Spleen (tissue), 11 donors: ENCODE measurements around the gene IL15. TPM values are rescaled to one million over a fixed set of nuclear protein-coding genes. Genes with fewer than 3 reads are reported as not detected.
A peak's percentile ranks its signal among the peaks of the same experiment; 100 is the strongest.

Experiments
- DNase-seq: peaks from one replicate; pipeline ENCODE4 v3.0.0-alpha.2; 2020
- H3K27ac ChIP-seq, 8 donors: fragments of 200-600 bp; sonication (generic) in 7 of 8; 1 replicate in 4 of 8; 2 replicates in 4 of 8; pipeline versions ENCODE4 v1.5.0 to v1.8.0; 2016 to 2021; ENCODE audit warnings: inconsistent platforms in 4 of 8, mild to moderate bottlenecking in 4 of 8, moderate library complexity in 1 of 8
- H3K27me3 ChIP-seq, 7 donors: fragments of 200-600 bp; sonication (generic) in 6 of 7; replicated peaks in 1 of 7; 1 replicate in 4 of 7; 2 replicates in 3 of 7; pipeline versions ENCODE4 v1.5.0 to v1.8.0; 2016 to 2021; ENCODE audit warnings: inconsistent platforms in 3 of 7, mild to moderate bottlenecking in 1 of 7
- H3K36me3 ChIP-seq, 6 donors: fragments of 200-600 bp; sonication (generic) in 5 of 6; 1 replicate in 4 of 6; 2 replicates in 2 of 6; pipeline versions ENCODE4 v1.5.0 to v1.8.0; 2016 to 2021; ENCODE audit warnings: inconsistent platforms in 2 of 6
- H3K4me1 ChIP-seq, 6 donors: fragments of 200-600 bp; sonication (generic) in 5 of 6; 1 replicate in 3 of 6; 2 replicates in 3 of 6; pipeline versions ENCODE4 v1.5.0 to v1.8.0; 2016 to 2021; ENCODE audit warnings: inconsistent platforms in 3 of 6
- H3K4me3 ChIP-seq, 8 donors: fragments of 200-600 bp; sonication (generic) in 7 of 8; 1 replicate in 4 of 8; 2 replicates in 4 of 8; pipeline versions ENCODE4 v1.5.0 to v1.8.0; 2016 to 2021; ENCODE audit warnings: inconsistent platforms in 4 of 8, mild to moderate bottlenecking in 4 of 8, moderate library complexity in 2 of 8
- H3K9me3 ChIP-seq, 8 donors: fragments of 200-600 bp; sonication (generic) in 7 of 8; 1 replicate in 4 of 8; 2 replicates in 4 of 8; pipeline versions ENCODE4 v1.5.0 to v1.8.0; 2016 to 2021; ENCODE audit warnings: inconsistent platforms in 4 of 8
- CTCF ChIP-seq, 11 experiments: fragments of 200-600 bp in 7 of 11; fragments of 450-650 bp in 4 of 11; sonication (generic) in 4 of 11; IDR thresholded peaks in 8 of 11; conservative IDR thresholded peaks in 3 of 11; 1 replicate in 7 of 11; 2 replicates in 4 of 11; pipeline versions ENCODE4 v1.4.0 to v1.8.0; 2016 to 2021; ENCODE audit warnings: antibody characterized with exemption in 11 of 11, inconsistent platforms in 4 of 11, mild to moderate bottlenecking in 1 of 11
- POLR2A ChIP-seq, 3 donors: fragments of 450-650 bp; IDR thresholded peaks; one replicate each; pipeline ENCODE4 v1.5.1; 2017; ENCODE audit warnings: antibody characterized with exemption in 3 of 3, mild to moderate bottlenecking in 1 of 3
- POLR2AphosphoS5 ChIP-seq, 3 donors: sonication (generic); formaldehyde crosslinking; IDR thresholded peaks; one replicate each; pipeline ENCODE4 v1.5.1; 2017; ENCODE audit warnings: antibody characterized with exemption in 3 of 3
- WGBS, 5 donors: extraction: QIAGEN DNeasy Blood & Tissue Kit in 3 of 5; methylation state at CpG; one replicate each; pipeline versions ENCODE4 v1.1.5 to v1.1.7; 2013 to 2018; 5-methylcytosine and 5-hydroxymethylcytosine counted together
- intact Hi-C: fragments of 100-400 bp; cut with DNase I; formaldehyde crosslinking; loops from one replicate; pipeline ENCODE4 v1.15.0; 2023; ENCODE audit warnings: low total_unique reads
- polyA plus RNA-seq, 3 donors: library from polyadenylated mRNA; stranded (reverse); fragments of 200-250 nt; gene quantifications; one replicate each; pipeline ENCODE4 v1.2.1, GENCODE V29; 2013
- total RNA-seq, 7 donors: library from RNA; depleted of rRNA in 3 of 7; stranded (reverse); fragments of >200 nt in 3 of 7; fragmentation: NEBNext Ultra II Directional in 4 of 7; extraction: Animal tissue kit (Norgen Biotek cat#: 25700) in 4 of 7; gene quantifications; one replicate each; pipeline versions ENCODE4 v1.1.0 to v1.2.1, GENCODE V29; 2016 to 2021
- donor health status: healthy with polysubstance abuse.
- donor health status: DM: no; HTN: no; CAD: no; lungs with moderate emphysema.
- donor health status: DM: no; HTN: no; CAD: no.
- donor health status: Bipolar disorder and iron deficiency.
- donor health status: healthy.
- donor health status: DM: no; HTN: no; CAD: no.
- donor health status: DM: yes; HTN: yes; CAD: no.

Gene IL15
- total and polyA plus RNA-seq, 10 donors = 15.9 to 37.0 (median 21.1) TPM

- intact Hi-C loops = no loop called here
- TF ChIP-seq POLR2A (IDR thresholded peaks at IDR 0.05) = no peak
- no peak for TF ChIP-seq CTCF (IDR thresholded peaks at IDR 0.05 in 8 of 11, conservative IDR thresholded peaks at IDR 0.05 in 3 of 11)
- TF ChIP-seq POLR2AphosphoS5 (IDR thresholded peaks at IDR 0.05) = no peak
- Histone ChIP-seq H3K27me3 (no peaks in the 10 kb centered on the region), H3K4me1 (no peaks in the 10 kb centered on the region), H3K27ac (no peak overlapping the region), H3K36me3 (no peaks in the 10 kb centered on the region), H3K4me3 (no peak overlapping the region), H3K9me3 (peaks cover 0 to 6% (median 0%) of the 10 kb centered on the region in 8 donors)
- 80 to 100% (median 94%) methylated on average over 1 of the region's 1 CpG for WGBS, 5 donors
- DNase-seq = no peak
These were observed 15.7 kb upstream of the IL15 start for GRCh38 chr4:141620715-141621114.

GRCh38 chr4:141625023-141625422 lies 11.4 kb upstream of the IL15 start:
- no peaks in the 10 kb centered on the region for H3K9me3 ChIP-seq

GRCh38 chr4:141630854-141631253 lies 5.5 kb upstream of the IL15 start:
- H3K4me1 ChIP-seq = peaks cover 3 to 9% (median 5%) of the 10 kb centered on the region in 6 donors
- WGBS, 5 donors = 36 to 92% (median 55%) methylated on average over 1 of the region's 1 CpG
- H3K27ac ChIP-seq = no peak overlapping the region
- H3K27me3 ChIP-seq = peaks cover 0 to 1% (median 0%) of the 10 kb centered on the region in 7 donors
- H3K36me3 ChIP-seq = no peaks in the 10 kb centered on the region
- no peaks in the 10 kb centered on the region for H3K9me3 ChIP-seq
- no peak for TF ChIP-seq POLR2A (IDR thresholded peaks at IDR 0.05)
- no peak for TF ChIP-seq CTCF (IDR thresholded peaks at IDR 0.05 in 8 of 11, conservative IDR thresholded peaks at IDR 0.05 in 3 of 11)
- TF ChIP-seq POLR2AphosphoS5 (IDR thresholded peaks at IDR 0.05) = no peak
- intact Hi-C loops = no loop called here
- DNase-seq = no peak
- H3K4me3 ChIP-seq = no peak overlapping the region

More at GRCh38 chr4:141625023-141625422, 11.4 kb upstream of the IL15 start:
- TF ChIP-seq POLR2A (IDR thresholded peaks at IDR 0.05) (no peak), CTCF (IDR thresholded peaks at IDR 0.05 in 8 of 11, conservative IDR thresholded peaks at IDR 0.05 in 3 of 11) (no peak), POLR2AphosphoS5 (IDR thresholded peaks at IDR 0.05) (no peak)
- intact Hi-C loops = no loop called here
- 65 to 88% (median 72%) methylated on average over 2 of the region's 2 CpGs for WGBS, 5 donors
- Histone ChIP-seq H3K4me3 (no peak overlapping the region), H3K27ac (no peak overlapping the region), H3K4me1 (no peaks in the 10 kb centered on the region), H3K27me3 (no peaks in the 10 kb centered on the region), H3K36me3 (no peaks in the 10 kb centered on the region)
- no peak for DNase-seq

GRCh38 chr4:141635736-141636081 lies 674 bp upstream of the IL15 start:
- intact Hi-C loops = no loop called here
- TF ChIP-seq POLR2AphosphoS5 (IDR thresholded peaks at IDR 0.05) (no peak), CTCF (IDR thresholded peaks at IDR 0.05 in 8 of 11, conservative IDR thresholded peaks at IDR 0.05 in 3 of 11) (no peak), POLR2A (IDR thresholded peaks at IDR 0.05) (no peak)
- Histone ChIP-seq H3K27me3 (peaks cover 0 to 14% (median 0%) of the 10 kb centered on the region in 7 donors), H3K9me3 (no peaks in the 10 kb centered on the region), H3K4me3 (peak overlapping the region; percentile 65 to 94 (median 84)), H3K36me3 (no peaks in the 10 kb centered on the region), H3K4me1 (peaks cover 18 to 52% (median 41%) of the 10 kb centered on the region in 6 donors), H3K27ac (peak overlapping the region; percentile 71 to 93 (median 90))
- DNase-seq = no peak
- 31 to 40% (median 35%) methylated on average over 5 of the region's 5 CpGs for WGBS, 5 donors
